NCI-H1417 (cell line): ENCODE measurements around the gene APMAP.

Experiments
- DNase-seq, 3 experiments: peaks; one replicate each; lab custom pipeline; 2025; lab: John Stamatoyannopoulos, UW

Gene APMAP

GRCh38 chr20:24966317-24967012 is 26.1 kb downstream of the APMAP start:
- no peak for DNase-seq

GRCh38 chr20:24965065-24965919 is 27.3 kb downstream of the APMAP start:
- DNase-seq, result no peak

- DNase-seq, result no peak
Measured at GRCh38 chr20:24964506-24964840, 28.1 kb downstream of the APMAP start.

GRCh38 chr20:24963672-24964505 is 28.7 kb downstream of the APMAP start:
- no peak for DNase-seq

GRCh38 chr20:24962510-24962909 is 30.0 kb downstream of the APMAP start:
- DNase-seq, result no peak

GRCh38 chr20:24962182-24962492 is 30.4 kb downstream of the APMAP start:
- DNase-seq, result no peak

- DNase-seq, result no peak
Measured at GRCh38 chr20:24961384-24962181, 31.0 kb downstream of the APMAP start.

GRCh38 chr20:24960861-24961260 is 31.7 kb downstream of the APMAP start:
- DNase-seq, result peak in 1 of 3 experiments; percentile 57

- DNase-seq, result no peak
Measured at GRCh38 chr20:24960302-24960801, 32.2 kb downstream of the APMAP start.

GRCh38 chr20:24959591-24960301 is 32.8 kb downstream of the APMAP start:
- no peak for DNase-seq

- no peak for DNase-seq
Measured at GRCh38 chr20:24958506-24959385, 33.8 kb downstream of the APMAP start.

GRCh38 chr20:24957326-24958016 is 35.1 kb downstream of the APMAP start:
- no peak for DNase-seq

GRCh38 chr20:24956001-24956841 is 36.3 kb downstream of the APMAP start:
- no peak for DNase-seq

GRCh38 chr20:24955045-24955444 is 37.5 kb downstream of the APMAP start:
- DNase-seq, result no peak

- no peak for DNase-seq
Measured at GRCh38 chr20:24954566-24954965, 38.0 kb downstream of the APMAP start.

GRCh38 chr20:24954151-24954550 is 38.4 kb downstream of the APMAP start:
- DNase-seq, result peak in 1 of 3 experiments; percentile 27

GRCh38 chr20:24953621-24954133 is 38.9 kb downstream of the APMAP start:
- no peak for DNase-seq

- no peak for DNase-seq
Measured at GRCh38 chr20:24953209-24953575, 39.4 kb downstream of the APMAP start.
